Posterior vena cava (tissue), 2 donors: ENCODE measurements around the gene PNPLA5. TPM values are rescaled to one million over a fixed set of nuclear protein-coding genes. Genes with fewer than 3 reads are reported as not detected.

Source experiments
- DNase-seq: peaks from one replicate; pipeline ENCODE4 v3.0.0-alpha.2; 2020; ENCODE audit warnings: low spot score
- intact Hi-C, 2 donors: fragments of 100-400 bp; cut with DNase I; formaldehyde crosslinking; loops; one replicate each; pipeline versions ENCODE4 v1.14.1 to v1.14.2; 2022 to 2023
- total RNA-seq, 2 donors: library from RNA; stranded (reverse); fragmentation: NEBNext Ultra II Directional; extraction: Animal tissue kit (Norgen Biotek cat#: 25700); gene quantifications; one replicate each; pipeline ENCODE4 v1.2.1, GENCODE V29; 2021
- donor health status: DM: yes; HTN: yes; CAD: no.
- donor health status: DM: yes; HTN: yes; CAD: no.

The PNPLA5 gene
- total RNA-seq, 2 donors from 2014 or later = not detected

DNA sequence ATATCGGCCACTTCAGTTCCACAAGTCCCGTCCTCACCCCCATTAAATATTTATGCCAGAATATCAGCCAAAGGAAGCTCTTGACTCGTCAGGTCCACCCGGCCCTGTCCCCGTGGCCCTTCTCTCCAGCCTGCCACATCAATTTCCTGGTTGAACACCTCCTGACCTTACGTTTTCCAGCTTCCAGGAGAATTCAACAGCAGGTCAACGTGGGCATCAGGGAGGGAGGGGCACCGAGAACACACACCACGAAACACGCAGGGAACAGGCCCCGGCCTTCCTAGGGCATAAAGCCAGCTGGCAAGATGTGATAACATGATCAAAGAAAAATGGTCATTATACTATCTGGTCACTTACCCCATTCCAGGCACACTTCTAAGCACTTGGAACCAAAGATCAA is 44.8 kb downstream of the PNPLA5 start:
- DNase-seq = peak; percentile 49
- intact Hi-C loops = no loop called here

DNA sequence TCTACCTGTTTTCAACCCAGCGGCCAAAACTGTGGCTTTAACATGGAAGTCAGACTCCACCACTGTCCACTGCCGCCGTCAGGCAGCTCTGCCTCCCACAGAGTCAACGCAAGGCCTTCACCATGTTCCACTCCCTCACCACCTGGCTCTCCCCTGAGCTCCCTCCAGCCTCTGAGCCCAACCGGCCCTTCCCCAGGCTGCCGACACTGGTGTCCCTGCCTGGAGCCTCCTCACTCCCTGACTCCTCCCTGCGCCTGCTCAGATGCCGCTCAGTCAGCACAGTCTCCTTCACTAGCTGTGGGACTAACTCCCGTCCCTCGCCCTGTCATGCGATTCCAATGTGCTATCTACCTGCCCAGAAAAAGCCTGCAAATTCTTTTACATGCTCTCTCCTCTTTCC is 45.8 kb downstream of the PNPLA5 start:
- intact Hi-C loops = no loop called here
- DNase-seq = peak; percentile 44

GRCh38 chr22:43844560-43845545 is 47.0 kb downstream of the PNPLA5 start:
- intact Hi-C loops = no loop called here
- peak; percentile 73 for DNase-seq

- intact Hi-C loops = no loop called here
- no peak for DNase-seq
Measured at GRCh38 chr22:43843783-43844530, 47.9 kb downstream of the PNPLA5 start.

DNA sequence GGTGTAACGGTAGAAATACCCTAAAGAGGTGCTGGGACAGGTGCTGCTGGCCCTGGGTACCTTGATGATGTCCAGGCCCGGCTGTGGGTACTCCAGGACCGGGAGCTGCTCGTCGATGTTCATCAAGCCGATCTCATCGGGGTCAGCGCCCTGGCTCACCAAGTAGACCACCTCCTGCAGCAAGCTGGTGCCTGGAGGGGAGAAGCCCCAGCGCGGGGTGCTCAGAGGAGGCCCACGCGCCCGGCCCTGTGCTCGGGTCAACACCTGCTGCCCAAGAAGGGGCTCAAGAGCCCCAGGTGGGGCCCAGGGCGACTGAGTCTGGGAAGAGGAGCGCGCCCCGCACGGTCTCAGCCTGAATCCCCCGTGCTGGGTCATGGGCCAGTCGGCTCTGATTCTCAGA is 50.1 kb downstream of the PNPLA5 start:
- intact Hi-C loops = no loop called here
- DNase-seq = no peak

GRCh38 chr22:43840851-43841250 is 51.0 kb downstream of the PNPLA5 start:
- intact Hi-C loops = no loop called here

DNA sequence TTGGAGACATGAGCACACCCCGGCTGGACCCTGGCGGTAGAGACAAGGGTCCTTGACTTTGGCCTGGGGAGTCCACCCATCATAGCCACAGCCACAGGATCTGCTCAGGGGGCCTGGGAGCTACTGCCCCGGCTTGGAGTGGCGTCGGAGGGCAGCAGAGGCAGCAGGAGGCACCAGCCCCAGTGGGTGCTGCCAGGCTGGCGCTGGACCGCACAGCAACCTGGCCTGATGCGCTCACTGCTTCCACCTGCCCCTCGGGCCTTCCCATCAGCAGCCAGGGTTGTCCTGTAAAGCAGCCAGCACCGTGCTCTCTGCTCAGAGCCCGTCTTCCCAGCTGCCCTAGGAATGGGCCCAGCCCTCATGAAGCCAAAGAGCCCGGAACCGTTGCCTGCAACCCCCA is 51.4 kb downstream of the PNPLA5 start:
- DNase-seq = no peak
- intact Hi-C loops = no loop called here

More at GRCh38 chr22:43840851-43841250, 51.0 kb downstream of the PNPLA5 start:
- DNase-seq = no peak

DNA sequence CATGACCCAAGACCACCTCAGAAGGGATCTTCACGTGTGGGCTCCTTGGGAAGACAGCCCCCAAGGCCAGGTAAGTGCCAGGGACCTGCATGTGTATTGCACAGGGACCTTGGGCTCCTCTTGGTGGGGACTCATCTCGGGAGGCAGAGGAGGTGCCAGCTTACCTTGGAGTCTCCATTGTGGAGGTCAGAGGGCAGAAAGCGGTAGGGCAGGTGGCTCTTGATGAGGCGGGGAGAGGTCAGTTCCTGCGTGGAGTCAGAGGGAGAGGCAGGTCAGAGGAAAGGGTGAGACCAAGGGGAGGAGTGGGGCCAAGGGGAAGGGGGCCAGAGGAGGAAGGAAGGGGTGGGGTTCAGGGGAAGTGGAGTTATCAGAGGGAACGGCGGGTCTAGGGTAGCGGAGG is 52.0 kb downstream of the PNPLA5 start:
- intact Hi-C loops = no loop called here
- no peak for DNase-seq

DNA sequence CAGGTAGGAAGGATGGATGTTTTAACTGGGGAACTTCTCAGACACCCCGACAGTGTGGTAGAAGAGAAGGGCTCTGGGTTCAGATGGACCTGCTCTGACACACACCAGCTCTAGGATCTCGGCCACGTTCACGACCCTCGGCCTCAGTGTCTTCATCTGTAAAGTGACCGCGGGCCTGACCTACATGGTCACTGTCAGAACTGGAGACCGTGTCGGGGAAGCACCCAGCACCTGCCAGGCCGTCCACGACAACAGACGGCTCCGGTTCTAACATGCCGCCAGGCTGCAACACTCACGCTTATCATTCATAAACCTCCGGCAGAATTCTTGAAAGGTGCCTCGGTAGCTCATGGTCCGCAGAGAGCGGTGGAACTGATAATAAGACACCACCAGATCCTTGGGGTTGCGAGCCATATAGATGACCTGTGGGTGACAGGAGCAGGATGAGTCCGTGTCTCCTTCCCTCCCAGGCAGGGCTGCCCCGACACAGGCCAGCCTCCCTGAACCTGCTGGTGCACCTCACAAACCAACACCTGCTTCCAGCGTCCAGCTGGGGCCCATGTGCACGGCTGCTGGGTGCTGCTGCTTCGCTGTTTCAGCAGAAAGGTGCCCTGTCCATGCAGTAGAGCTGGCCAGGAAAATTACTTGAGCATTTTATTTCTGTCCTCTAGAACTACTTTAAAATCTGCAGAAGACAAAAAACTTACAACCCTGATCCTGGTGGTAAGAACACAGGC is 53.1 kb downstream of the PNPLA5 start:
- intact Hi-C loops = no loop called here
- no peak for DNase-seq

DNA sequence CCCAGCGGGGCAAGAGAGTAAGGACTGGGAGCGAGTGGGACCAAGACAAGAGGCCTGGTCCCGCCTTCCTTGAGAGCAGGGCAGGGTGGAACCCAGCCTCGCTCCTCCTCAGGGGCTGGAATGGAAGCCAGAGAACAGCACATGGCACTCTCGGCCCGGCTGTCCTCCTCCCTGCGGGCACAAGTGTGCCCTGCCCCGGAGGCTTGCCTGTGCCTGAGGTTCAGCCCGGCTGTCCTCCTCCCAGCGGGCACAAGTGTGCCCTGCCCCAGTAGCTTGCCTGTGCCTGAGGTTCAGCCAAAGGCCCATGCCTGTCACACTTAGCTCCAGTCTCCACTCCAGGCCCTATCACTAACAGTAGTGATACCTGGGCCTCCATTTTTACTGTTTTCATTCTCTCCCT is 53.7 kb downstream of the PNPLA5 start:
- no peak for DNase-seq
- intact Hi-C loops = no loop called here

- intact Hi-C loops = no loop called here
- DNase-seq = no peak
Measured at GRCh38 chr22:43837666-43838065, 54.1 kb downstream of the PNPLA5 start.

DNA sequence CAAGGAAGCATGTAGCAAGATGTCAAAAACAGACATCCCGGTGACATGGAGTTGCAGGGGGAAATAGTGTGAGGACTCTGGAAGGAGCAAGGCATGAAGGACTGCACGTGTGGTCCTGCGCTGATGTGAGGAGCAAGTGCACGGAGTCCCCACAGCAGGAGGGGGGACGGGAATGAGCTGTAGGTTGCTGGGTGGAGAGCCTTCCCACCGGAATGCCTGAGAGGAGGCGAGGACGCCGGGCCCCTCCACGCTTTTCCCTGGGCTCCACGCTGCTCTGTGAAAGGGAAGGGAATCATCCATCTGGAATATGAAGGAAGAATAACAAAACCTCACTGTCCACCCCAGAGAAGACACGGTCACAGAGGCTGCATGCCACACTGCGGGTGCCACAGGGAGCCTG is 56.1 kb downstream of the PNPLA5 start:
- intact Hi-C loops = no loop called here
- DNase-seq = no peak

DNA sequence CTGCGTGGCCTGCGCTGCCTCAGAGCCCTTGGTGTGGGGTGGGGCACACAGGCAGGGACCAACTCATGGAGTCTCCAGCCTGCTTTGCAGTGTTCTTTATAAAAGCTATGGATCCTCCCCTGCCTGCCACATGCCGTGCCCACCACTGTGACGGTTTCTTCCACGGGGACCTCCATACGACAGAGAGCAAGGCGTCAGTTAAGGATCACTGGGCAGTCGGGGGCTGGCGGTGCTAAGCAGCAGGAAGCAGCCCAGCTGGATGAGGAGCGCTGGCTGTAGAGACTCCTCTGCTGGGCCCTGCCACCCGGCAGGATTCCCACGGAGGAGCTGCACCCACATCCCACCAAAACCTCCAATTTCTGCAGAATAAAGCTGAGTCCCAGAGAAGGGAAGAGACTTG is 56.6 kb downstream of the PNPLA5 start:
- DNase-seq = no peak
- intact Hi-C loops = no loop called here

DNA sequence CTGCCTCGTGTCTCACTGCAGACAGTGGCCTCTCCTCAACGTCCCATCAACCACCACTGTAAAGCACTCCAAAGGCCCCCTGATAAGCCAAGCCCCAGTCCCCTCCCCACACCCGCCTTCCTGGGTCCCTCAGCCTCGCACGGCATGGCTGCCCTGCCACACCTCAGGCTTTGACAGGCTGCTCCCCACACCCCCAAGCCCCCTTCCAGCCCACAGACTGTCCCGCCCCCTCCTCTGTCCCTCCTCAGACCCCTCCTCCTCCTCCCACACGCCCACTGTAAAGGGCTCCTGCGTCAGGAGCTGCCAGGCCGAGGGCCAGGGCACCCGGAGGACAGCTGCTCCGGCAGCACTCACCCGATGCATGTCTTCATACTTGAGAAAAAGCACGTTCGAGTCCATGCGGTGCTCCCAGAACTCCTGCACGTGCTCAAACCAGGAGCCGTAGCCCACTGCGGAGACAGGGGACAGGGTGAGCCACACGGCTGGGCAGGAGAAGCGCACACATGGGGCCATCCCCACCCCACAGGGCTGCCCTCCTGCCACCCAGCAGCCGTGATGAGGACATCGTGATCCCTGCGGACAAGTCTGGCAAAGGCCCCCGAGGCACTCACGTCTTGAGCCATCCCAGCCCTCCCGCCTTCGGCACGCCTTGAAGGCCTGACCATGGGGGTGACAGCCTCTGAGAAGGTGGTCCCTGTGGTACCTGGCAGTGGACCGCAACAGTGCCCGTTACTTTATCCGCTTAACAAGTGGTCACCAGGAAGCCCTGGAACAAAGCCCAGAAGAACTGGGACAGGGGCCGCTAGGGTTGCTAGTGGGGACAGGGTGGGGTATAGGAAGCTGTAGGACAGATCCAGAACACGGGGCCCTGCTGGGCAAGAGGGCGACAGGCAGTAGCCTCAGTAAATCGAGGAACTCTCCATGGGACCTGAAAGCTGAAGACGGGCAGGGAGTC is 58.2 kb downstream of the PNPLA5 start:
- intact Hi-C loops = no loop called here
- peak; percentile 60 for DNase-seq

DNA sequence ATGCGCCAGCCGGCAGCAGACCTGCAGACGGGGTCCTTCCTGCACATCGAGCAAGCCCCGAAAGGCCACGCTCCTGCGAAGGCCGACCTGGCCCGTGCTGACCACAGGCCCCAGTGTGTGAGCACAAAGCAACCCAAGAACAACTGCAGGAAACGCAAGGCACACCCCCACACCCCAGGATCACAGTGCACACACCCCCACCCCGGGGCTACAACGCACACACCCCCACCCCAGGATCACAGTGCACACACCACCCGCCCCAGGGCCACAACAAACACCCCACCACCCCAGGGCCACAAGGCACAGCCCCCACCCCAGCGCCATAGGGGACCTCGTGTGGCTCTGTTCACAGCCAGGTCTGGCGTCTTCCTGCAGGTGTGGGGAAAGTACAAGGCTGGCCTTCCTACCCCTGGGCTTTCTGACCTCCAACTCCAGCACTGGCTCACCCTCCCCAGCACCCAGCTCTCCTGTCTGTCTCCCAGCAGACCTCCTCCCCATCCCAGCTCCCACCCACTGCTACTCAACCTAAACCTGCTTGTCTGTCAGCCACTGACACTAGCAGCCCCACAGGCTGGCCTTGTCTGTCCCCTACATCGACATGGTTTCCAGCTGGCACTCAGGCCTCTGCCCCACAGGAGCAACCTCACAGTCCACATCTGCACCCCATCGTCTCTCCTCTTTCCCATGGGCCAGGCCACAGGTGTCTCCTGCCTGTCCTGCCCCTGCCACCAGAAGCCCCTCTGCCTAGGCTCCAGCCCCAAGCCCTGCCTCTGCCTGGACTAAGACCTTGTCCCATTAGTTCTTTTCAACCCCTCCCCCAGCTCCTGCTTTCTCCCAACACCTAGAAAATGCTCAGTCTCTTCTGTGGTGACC is 59.2 kb downstream of the PNPLA5 start:
- no peak for DNase-seq
- intact Hi-C loops = no loop called here

- DNase-seq = peak; percentile 70
Measured at GRCh38 chr22:43831561-43832392, 60.0 kb downstream of the PNPLA5 start.

More at GRCh38 chr22:43831561-43832392, 60.0 kb downstream of the PNPLA5 start:
- intact Hi-C loops = no loop called here
